NCI-H2171 (cell line): Measurements from ENCODE around the gene PARVB.

Source experiments
- DNase-seq: peaks from one replicate; lab custom pipeline; 2025; lab: John Stamatoyannopoulos, UW

Gene PARVB

DNA sequence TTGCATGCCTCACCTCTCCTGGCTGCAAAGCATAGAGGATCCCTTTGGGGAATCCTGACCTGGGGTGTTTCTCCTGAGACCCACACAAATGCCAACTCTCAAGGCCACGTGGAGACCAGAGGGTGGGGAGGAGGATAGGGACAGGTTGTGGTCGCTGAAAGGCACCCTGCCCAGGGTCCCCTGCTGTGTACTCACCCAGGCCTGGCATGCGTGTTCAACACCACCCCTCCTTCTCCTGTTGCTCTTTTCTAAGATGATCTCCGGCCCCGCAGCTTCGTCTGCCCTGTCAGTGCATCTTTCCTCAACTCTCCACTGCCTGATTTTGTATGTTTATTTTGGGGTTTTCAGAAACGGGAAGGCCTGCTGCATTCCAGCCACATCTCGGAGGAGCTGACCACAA lies 112.0 kb downstream of the PARVB start:
- no peak for DNase-seq

DNA sequence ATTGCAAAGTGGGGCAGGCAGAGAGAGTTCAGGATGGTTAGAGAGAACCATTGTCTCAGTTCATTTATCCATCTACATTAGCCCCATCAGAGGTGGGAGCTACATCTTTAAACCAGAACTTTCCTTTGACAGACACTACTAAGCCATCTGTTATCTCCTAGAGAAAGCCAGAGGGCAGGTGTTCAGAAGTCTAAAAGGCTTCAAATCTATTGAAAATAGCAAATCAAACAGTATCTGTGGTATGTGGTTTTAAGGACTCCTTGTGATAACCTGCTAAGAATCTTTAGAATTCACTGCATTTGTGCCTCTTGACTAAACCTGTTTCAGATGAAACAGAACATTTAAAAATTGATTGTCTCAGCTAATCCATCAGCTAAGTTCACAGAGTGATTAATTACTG lies 112.7 kb downstream of the PARVB start:
- no peak for DNase-seq

DNA sequence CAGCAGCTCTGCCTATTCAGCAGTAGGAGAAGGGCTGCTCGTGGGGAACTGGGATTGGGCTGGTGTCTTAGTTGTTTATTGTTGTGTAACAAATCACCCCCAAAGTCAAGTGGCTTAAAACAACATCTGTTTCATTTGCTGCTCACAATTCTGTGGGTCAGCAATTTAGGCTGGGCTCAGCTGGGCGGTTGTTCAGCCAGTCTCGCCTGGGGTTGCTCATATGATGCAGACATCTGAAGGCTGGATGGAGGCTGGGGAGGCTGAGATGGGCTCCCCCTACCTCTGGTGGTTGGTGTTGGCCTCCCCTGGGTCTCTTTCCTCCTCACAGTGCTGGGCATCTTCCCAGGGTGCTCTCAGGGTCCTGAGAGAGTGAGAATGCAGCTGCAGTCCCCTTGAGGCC lies 113.3 kb downstream of the PARVB start:
- no peak for DNase-seq

DNA sequence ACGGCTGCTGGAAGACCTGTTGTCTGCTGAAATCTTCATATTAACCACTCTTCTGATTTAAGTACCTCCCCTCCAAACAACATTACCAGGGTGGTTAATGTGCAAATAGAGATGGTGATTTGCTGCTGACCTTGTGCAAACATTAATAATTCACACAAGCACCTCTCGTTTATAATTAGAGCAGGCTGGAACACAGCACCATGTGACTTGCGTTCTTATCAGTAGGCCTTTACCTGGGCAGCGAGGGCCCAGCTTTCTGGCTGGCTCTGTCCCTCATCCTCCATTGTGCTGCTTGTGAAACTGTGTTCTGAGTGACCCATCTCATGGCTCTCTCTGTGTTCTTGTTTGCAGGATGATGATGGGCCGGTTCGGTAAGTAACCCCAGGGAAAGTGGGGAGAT lies 115.7 kb downstream of the PARVB start:
- DNase-seq = no peak

DNA sequence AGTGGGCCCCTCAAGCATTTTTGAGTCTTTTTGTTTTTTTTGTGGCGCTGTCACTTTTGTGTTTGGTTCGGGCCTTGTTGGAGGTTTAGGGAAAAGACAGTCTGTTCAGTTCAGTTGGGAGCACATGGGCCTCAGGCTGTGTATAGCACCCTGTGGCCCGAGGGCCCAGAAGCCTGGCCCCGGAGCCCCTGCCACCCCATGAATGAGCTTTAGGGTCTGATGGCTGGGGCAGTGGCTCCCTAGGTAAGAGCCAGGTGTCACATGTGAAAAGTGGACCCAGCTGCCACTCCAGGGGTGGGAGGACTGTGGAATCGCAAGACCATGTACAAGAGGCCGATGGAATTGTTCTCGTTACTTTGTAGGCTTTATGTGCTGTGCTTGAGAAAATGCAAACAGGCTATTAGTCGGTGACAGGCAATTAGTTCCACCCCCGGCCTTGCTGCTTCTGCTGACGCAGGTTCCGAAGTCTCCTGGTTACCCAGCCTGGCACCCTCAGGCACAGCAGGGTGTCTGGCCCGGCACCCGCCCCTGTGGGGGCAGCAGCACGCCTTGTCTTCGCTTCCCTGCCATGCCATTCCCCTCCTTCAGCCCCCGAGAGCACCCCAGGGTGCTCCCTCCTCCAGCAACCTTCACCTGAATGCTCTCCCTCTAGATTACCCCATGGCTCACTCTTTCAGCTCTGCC lies 118.5 kb downstream of the PARVB start:
- no peak for DNase-seq

DNA sequence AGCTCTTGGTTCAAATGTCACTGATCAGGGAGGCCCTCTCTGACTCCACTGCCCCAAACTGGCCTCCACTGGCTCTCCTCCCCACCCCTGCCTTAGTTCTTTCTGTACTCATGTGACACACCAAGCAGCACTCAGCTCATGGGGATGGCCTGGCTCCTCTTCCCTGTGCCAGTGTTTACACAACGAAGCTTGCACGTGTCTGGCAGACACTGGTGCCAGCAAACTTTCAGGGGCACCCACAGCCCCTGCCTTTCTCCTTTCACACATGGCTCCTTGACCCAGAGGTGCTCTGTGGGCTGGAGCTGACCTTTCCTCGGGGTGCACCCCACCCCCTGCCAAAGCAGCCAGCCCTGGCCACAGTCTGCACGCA lies 119.0 kb downstream of the PARVB start:
- DNase-seq = no peak

DNA sequence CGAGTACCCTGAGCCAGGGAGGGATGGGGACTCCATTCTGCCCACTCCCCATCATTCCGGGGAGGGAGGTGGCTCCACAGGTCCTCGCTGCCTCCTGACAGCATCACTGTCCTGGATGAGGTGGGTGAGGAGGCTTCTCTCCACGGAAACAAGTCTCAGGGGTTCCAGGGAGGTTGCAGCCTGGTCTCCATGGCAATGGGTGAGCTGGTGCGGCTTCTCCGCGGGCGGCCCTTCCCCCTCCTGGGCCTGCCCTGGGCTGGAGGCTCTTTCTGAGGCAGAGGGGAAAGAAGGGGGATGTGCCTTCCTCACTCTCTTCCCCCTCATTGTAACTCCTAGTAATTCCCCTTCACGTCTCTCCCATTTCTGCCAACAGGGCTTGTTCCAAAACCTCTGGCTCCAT lies 119.5 kb downstream of the PARVB start:
- DNase-seq = no peak

DNA sequence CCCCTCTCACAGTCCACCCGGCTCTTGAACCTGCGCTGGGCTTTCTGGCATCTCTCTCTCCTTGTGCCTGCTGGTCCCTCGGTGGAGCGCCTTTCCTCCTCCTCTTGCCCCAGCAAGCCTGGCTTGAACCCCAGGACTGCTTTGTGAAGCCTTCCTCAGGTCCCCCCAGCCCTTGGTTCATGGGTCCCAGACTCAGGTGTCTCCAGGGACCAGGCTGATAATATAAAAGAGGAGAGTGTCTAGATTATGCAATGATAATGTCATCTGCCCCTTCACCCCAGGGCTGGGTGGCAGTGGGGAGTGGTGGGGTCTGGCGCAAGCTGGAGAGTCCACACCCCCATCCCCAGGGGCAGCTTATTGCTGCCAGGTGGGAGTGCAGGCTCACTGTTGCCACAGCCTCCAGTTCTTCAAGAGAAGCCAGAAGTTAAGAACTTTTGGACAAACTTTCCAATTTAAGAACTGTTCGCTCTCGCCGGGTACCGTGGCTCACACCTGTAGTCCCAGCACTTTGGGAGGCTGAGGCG lies 120.0 kb downstream of the PARVB start:
- DNase-seq = no peak

DNA sequence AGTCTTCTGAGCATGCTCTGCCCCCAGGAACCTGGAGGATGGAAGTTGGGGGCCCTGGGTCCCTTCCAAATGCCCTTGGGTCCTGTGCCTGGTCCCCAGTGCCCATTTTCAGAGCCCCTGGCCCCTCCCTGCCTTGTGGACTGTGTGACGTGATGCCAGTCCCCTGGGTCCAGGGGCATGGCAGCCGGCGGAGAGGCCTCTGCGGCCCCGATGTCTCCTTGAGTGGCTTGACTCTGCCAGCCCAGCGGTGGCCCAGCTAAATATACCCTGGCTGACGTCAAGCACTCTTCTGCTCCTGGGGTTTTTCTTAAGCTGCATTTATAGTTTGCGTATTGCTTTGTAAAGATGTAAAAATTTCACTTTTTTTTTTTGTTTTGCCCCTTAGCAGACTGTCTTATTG lies 121.4 kb downstream of the PARVB start:
- DNase-seq = no peak

DNA sequence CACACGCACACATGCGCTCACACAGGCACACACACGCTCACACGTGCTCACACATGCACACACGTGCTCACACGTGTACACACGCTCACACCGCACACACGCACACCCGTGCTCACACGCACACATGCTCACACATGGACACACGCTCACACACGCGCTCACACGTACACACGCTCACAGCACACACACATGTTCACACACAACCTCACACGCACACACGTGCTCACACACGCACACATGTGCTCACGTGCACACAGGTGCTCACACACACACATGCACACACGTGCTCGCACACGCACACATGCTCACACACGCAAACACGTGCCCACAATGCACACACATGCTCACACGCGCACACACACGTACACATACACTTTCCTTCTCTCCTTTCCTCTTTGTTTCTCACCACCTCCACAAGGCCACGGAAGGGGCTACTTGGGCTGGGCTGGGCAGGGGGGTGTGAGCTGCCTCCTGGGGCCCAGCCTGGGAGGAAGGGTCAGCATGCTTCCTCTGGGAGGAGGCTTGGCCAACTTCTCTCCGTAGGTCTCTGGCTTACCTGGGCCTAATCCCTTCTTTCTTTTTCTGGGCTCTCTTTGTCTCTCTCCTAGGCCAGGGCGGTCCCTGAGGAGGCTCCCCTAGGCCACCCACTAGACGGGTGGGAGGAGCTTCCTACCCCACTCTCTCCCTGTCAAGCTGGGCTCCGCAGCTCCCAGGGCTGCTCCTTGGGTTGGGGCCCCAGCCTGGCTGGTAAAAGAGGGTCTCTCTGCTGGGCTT lies 122.2 kb downstream of the PARVB start:
- no peak for DNase-seq

DNA sequence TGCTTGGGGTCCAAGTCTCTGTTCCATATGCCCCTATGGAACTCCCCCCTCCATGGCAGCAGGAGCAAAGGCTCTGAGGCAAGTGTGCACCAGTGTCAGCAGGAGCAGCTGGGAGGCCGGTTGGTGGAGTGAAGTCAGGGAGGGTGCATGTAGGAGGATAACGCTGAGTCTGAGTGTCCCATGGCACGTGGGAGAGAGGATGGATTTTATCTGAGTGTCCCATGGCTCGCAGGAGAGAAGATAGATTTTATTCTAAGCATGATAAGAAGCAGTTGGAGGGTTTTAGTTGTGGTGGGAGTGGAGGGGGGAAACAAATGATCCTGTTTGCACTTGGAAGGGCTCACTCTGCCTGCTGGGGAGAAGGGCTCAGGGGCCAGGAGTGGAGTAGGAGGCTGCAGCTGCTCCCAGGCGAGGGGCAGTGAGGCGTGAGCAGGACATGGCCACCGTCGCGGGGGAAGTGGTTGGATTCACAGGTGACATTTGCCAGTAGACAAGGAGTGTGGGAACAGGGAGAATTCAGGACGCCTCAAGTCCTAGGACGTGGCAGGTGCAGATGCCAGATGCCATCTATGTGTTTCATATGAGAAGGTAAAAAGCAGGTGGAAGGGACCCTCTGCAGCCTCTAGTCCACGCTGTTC lies 123.0 kb downstream of the PARVB start:
- DNase-seq = peak; percentile 25

DNA sequence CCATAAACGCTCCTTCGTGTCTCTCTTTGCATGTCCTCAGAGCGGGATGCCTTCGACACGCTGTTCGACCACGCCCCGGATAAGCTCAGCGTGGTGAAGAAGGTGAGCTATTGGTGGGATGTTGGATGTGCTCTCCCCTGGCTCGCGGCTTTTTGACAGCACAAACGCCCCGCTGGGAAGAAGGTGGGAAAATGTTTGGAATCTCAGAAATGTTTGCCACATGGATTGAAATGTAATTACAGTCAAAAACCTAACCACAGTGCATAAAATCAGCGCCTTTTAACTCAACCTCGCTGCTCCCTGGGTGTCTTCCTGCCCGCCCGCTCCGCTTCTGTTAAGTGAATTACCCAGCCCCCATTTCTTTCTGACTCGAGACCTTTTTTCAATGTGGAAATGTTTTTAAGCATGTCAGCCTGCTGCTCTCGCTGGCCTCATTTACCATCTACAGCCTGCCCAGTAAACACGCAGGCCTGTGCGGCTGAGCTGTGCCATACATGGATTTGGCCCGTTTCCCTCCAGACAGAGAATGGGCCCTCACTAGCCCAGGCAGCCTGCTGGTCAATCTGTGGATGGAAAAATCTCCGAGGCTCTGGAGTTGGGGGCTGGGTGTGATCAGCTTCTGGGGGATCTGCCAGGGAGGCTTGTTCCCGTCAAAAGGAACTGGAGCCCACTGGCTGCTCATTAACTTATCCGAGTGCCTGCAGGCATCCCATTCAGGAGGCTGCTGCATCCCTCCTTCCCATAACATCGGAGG lies 123.9 kb downstream of the PARVB start:
- DNase-seq = no peak

DNA sequence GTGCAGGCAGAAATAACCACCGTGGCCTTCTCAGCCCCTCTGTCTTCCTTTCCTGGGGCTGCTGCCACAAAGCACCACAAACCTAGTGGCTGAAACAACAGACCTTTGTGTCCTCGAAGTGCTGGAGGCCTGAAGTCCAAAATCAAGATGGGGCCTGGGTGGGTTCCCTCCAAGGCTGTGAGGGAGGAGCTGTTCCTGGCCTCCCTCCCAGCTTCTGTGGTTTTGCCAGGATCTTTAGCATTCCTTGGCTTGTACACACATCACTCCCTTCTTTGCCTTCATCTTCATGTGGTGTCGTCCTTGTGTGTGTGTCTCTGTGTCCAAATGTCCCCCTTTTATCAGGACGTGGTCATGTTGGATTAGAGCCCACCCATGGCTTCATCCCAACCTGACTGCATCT lies 127.6 kb downstream of the PARVB start:
- no peak for DNase-seq

DNA sequence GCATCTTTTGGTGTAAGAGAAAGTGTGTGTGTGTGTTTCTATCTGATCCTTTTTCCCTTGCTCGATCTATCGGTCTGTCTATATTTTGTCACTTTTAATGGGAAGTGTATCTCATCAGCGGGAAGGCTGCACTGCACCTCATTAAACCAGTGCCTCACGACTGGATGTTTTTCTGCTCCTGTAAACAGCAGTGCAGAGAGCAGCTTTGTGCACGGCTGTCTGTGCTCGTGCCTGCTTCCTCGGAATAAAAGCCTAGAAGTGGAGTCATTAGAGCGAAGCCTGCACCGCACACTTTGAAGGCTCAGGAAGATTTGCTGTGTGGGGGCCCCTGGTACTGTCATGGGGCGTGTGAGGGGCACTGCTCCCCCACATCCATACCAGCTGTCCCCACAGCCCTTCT lies 129.6 kb downstream of the PARVB start:
- no peak for DNase-seq

DNA sequence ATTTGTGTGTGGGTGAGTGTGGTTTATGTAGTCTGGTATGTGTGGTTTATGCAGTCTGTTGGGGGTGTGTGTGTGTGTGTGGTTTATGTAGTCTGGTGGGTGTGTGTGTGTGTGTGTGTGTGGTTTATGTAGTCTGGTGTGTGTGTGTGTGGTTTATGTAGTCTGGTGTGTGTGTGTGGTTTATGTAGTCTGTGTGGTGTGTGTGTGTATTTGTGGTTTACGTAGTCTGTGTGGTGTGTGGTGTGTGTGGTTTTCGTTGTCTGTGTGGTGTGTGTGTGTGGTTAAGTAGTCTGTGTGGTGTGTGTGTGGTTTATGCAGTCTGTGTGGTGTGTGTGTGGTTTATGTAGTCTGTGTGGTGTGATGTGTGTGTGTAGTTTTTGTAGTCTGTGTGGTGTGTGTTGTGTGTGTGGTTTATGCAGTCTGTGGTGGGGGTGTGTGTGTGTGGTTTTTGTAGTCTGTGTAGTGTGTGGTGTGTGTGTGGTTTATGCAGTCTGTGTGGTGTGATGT lies 130.4 kb downstream of the PARVB start:
- DNase-seq = no peak

DNA sequence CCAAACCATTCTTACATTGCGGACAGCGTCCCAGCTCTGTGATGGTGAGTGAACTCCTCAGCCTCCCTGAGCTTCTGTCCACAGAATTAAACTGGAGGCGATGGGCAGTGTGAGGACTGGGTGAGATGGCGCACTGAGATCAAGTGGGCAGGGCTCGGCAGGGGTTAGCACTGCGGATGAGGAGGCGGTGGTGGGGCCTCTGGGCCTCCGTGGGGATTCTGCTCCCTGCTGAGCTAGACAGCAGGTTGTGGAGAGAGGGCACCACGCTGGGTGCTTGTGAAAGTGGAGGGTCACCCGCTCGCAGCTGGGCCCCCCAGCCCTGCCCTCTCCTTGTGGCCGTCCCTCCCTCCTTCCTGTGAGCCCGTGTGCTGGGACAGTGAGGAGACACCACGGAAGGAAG lies 131.0 kb downstream of the PARVB start:
- no peak for DNase-seq

DNA sequence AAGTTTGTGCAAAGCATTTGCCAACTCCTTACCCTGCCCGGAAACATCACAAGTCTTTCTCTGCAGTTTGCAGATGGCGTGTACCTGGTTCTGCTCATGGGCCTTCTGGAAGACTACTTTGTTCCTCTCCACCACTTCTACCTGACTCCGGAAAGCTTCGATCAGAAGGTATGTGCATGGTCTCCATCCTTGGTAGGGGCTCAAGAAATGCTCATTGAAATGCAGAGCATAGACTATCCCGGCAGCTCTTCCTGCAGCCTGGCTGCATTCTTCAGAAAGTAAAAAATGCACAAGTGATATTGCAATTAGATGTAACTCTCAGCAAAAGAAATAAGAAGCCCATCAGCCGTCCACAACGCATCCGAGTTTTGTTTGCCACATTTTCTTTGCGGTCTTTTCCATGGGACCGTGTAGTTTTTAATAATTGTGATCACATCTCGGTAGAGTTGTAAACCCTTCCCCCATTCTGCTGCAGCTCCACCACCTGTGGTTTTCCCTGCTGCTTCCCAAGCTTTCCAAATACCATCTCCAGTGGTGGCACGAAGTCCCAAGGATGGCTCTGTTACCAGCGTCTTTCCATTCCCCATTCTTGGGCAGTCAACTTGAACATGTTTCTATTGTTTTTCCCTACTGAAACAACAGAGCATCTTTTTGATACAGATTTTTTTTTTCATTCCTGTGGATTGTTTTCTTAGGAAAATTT lies 134.0 kb downstream of the PARVB start:
- DNase-seq = no peak

DNA sequence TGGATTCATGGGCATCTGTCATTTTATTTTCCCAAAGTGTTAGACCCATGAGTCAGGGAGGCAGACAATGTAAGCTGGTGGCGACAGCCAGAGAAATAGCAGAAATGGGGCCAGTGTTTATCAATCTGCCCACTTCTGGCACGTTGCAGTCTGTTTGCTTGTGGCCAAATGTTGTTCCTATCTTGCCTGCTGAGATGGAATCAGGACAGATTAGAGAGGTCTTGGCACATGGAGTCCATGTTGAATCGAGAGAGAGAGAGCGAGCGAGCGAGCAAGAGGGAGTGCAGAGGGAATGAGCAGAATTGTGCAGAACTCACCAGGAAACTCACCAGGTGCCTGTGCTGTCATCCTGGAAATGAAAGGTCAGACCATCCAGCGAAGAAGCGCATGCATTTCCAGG lies 134.7 kb downstream of the PARVB start:
- DNase-seq = no peak

DNA sequence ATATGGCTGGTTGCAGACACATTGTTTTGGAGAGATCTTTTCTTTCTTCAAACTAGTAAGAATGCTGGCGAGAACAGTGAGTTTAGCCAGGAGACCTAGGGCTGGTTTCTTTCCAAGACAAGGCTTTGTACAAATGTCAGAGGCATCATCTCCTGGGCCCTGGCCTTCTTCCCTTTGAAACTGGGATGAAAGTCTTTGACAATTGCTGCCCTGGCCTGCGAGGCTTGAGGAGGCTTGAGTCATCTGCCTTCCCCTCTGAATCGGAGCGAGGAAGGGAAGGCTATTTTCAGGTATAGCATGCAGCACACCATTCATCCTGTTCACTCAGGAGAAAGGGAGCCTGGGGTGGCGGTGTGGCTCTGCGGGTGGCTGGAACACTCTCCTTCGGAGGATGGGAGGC lies 135.1 kb downstream of the PARVB start:
- DNase-seq = no peak

DNA sequence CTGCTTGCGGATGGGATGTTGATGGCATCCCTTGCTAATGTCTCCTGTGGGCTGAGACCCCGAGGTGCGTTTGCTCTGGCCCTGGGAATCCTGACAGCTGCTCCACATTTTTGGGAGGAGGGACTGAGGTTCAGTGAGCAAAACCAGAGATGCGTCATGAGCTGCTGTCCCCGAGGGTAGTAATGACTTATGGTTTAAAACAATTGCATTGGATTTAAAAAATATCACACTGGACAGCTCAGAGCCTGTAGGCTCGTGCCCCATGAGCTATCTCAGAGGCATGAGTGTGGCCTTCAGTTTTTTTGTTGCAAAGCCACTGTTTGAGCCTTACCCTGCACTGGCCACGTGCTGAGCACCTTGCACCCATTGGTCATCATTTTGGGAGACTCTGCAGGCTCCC lies 135.7 kb downstream of the PARVB start:
- no peak for DNase-seq

DNA sequence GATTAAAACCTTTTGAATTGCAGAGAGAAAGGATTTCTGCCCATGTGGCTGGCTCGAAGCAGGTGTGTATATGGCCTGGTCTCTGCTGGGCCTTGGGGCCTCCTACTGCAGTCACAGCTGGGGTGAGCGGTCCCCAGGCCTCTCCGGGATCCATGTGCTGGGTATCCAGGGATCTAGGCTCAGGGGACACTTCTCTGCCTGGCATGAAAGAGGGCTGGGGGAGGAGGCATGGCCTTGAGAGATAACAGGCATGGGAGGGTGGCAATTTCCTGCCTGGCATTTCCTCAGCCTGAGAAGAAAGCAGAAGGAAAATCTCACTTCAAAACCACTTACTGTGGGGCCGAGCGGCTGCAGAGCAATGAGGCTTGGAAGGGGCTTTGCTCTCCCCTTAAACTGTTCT lies 136.3 kb downstream of the PARVB start:
- DNase-seq = no peak

DNA sequence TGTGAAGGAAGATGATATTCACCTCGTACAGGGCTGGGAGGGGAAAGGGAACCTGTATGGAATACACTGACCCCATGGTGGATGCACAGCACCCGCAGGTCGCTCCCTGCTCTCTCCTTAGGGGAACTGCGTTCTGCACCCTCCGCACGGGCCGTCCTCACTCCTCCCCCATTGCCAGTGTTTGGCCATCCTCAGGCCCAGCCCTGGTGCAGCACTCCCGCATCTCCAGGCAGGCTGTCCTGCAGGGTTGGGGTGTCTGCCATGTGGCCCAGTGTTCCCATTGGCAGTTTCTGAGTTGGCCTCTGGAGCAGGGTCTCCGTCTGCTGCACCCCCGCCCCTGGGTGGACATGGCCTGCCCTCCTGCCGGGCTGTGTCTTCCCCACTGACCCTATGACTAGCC lies 137.6 kb downstream of the PARVB start:
- DNase-seq = no peak
